HepG2 (cell line): ENCODE results near the gene SLC12A3. TPM values are rescaled to one million over a fixed set of nuclear protein-coding genes. Genes with fewer than 3 reads are reported as not detected.

Experiments used
- CSRNP1 ChIP-seq: sonication (generic); formaldehyde crosslinking; IDR thresholded peaks from 2 replicates; pipeline ENCODE4 v1.8.1; 2023; ENCODE audit warnings: mild to moderate bottlenecking, missing genetic modification reagents
- FOXO1 ChIP-seq: sonication (generic); formaldehyde crosslinking; IDR thresholded peaks from 2 replicates; pipeline ENCODE4 v1.4.0; 2020; ENCODE audit warnings: missing genetic modification reagents
- KAT7 ChIP-seq: IDR thresholded peaks from 2 replicates; pipeline ENCODE4 v1.6.1; 2018; ENCODE audit warnings: borderline replicate concordance, missing compliant biosample characterization
- MXI1 ChIP-seq: IDR thresholded peaks from 3 replicates; pipeline ENCODE4 v1.6.1; 2012; ENCODE audit warnings: low read depth, low read length, inconsistent platforms, borderline replicate concordance
- NCOA2 ChIP-seq: sonication (generic); formaldehyde crosslinking; IDR thresholded peaks from 2 replicates; pipeline ENCODE4 v1.8.0; 2022; ENCODE audit warnings: inconsistent platforms
- NFKB2 ChIP-seq: sonication (generic); formaldehyde crosslinking; IDR thresholded peaks from 2 replicates; pipeline ENCODE4 v1.4.0; 2020; ENCODE audit warnings: missing genetic modification reagents, borderline replicate concordance
- RFX1 ChIP-seq: fragments of 450-650 bp; IDR thresholded peaks from 2 replicates; pipeline ENCODE4 v1.6.1; 2017
- SCMH1 ChIP-seq: sonication (generic); formaldehyde crosslinking; IDR thresholded peaks from 2 replicates; pipeline ENCODE4 v1.9.0; 2021; ENCODE audit warnings: missing genetic modification reagents, mild to moderate bottlenecking, borderline replicate concordance
- SRSF1 ChIP-seq: fragments of 200-400 bp; formaldehyde crosslinking; optimal IDR thresholded peaks from 2 replicates; pipeline ENCODE3; 2017; ENCODE audit warnings: mild to moderate bottlenecking, low read depth, low read length, moderate library complexity
- TFAP4 ChIP-seq: sonication (generic); IDR thresholded peaks from 2 replicates; pipeline ENCODE4 v1.6.1; 2016; ENCODE audit warnings: low read depth, borderline replicate concordance
- THRA ChIP-seq: sonication (generic); formaldehyde crosslinking; IDR thresholded peaks from 2 replicates; pipeline ENCODE4 v1.4.0; 2020; ENCODE audit warnings: missing genetic modification reagents, borderline replicate concordance
- TIGD3 ChIP-seq: sonication (generic); formaldehyde crosslinking; IDR thresholded peaks from 2 replicates; pipeline ENCODE4 v1.5.1; 2020; ENCODE audit warnings: mild to moderate bottlenecking, missing genetic modification reagents, borderline replicate concordance
- TRIM24 ChIP-seq: sonication (generic); formaldehyde crosslinking; IDR thresholded peaks from 2 replicates; pipeline ENCODE4 v1.8.0; 2022; ENCODE audit warnings: mild to moderate bottlenecking, missing genetic modification reagents
- ZBTB10 ChIP-seq: sonication (generic); formaldehyde crosslinking; IDR thresholded peaks from 2 replicates; pipeline ENCODE4 v1.4.0; 2020; ENCODE audit warnings: missing genetic modification reagents, borderline replicate concordance
- ZNF333 ChIP-seq: sonication (generic); formaldehyde crosslinking; IDR thresholded peaks from 2 replicates; pipeline ENCODE4 v1.4.0; 2020; ENCODE audit warnings: mild to moderate bottlenecking, missing genetic modification reagents, borderline replicate concordance
- ZNF367 ChIP-seq: sonication (generic); formaldehyde crosslinking; IDR thresholded peaks from 2 replicates; pipeline ENCODE4 v1.4.0; 2020; ENCODE audit warnings: missing genetic modification reagents, borderline replicate concordance
- ZXDC ChIP-seq: sonication (generic); formaldehyde crosslinking; IDR thresholded peaks from 2 replicates; pipeline ENCODE4 v1.5.0; 2020; ENCODE audit warnings: mild to moderate bottlenecking, missing genetic modification reagents
- polyA plus RNA-seq, 8 experiments: library from polyadenylated mRNA; depleted of rRNA in 3 of 8; stranded (reverse) in 7 of 8; unstranded in 1 of 8; fragments of >200 nt; fragmentation: Illumina TruSeq in 4 of 8; extraction: Trizol in 4 of 8; gene quantifications; 2 replicates each; pipeline versions ENCODE4 v1.2.1 to v1.2.3, GENCODE V29; 2011 to 2016; ENCODE audit warnings: low read depth in 4 of 8, missing spikeins in 1 of 8, mixed read lengths in 1 of 8; ENCODE audit not compliant: insufficient read depth in 1 of 8
- total RNA-seq, 5 experiments: library from RNA; depleted of rRNA; stranded (reverse); fragments of >200 nt; fragmentation: Illumina TruSeq; extraction: Trizol; gene quantifications; 2 replicates each; pipeline ENCODE4 v1.2.3, GENCODE V29; 2016; ENCODE audit warnings: low read depth in 1 of 5

Gene SLC12A3
- total and polyA plus RNA-seq, 2 of the 13 experiments (the other 11 are each of a cell fraction or from before 2014, with no cell fraction given) = 6.2 TPM; not detected in 1

- TF ChIP-seq TFAP4 = peak; percentile 11; the same call in 1 of the 2 replicates
- TF ChIP-seq ZNF333 (CRISPR knock-in tag) = peak; percentile 87; the same call in 1 of the 2 replicates
- no peak for TF ChIP-seq SCMH1 (CRISPR knock-in tag)
- TF ChIP-seq TIGD3 = peak; percentile 87; the same call in 1 of the 2 replicates
- peak; percentile 64 for TF ChIP-seq THRA (CRISPR knock-in tag)
- peak; percentile 75; the same call in 1 of the 2 replicates for TF ChIP-seq ZBTB10 (CRISPR knock-in tag)
- peak; percentile 78; the same call in 2 of the 3 replicates for TF ChIP-seq MXI1
- peak; percentile 81 for TF ChIP-seq SRSF1
- TF ChIP-seq ZNF367 (CRISPR knock-in tag) = peak; percentile 31; the same call in 1 of the 2 replicates
- 0 out of 2 replicates have a peak, but pooled peaks have one; percentile 75 for TF ChIP-seq ZXDC (CRISPR knock-in tag)
- TF ChIP-seq FOXO1 = peak; percentile 72
- peak; percentile 87 for TF ChIP-seq CSRNP1 (CRISPR knock-in tag)
- TF ChIP-seq KAT7 (CRISPR knock-in tag) = peak; percentile 98
- TF ChIP-seq RFX1 = no peak
- no peak for TF ChIP-seq TRIM24 (CRISPR knock-in tag)
- TF ChIP-seq NFKB2 = peak; percentile 72; the same call in 1 of the 2 replicates
- peak; percentile 73 for TF ChIP-seq NCOA2 (CRISPR knock-in tag)
Measured at GRCh38 chr16:56931892-56932720, 67.1 kb downstream of the SLC12A3 start, which contains the start of gene HERPUD1 (continued).
